ENCODE measurements around the gene RRM2.
A peak's percentile ranks its signal among the peaks of the same experiment; 100 is the strongest.
"Not testable (repeated sequence)": the region's sequence is repeated elsewhere in the genome, so short reads cannot be mapped to it uniquely, and the experiment has no call there.

RRM2 gene

DNA sequence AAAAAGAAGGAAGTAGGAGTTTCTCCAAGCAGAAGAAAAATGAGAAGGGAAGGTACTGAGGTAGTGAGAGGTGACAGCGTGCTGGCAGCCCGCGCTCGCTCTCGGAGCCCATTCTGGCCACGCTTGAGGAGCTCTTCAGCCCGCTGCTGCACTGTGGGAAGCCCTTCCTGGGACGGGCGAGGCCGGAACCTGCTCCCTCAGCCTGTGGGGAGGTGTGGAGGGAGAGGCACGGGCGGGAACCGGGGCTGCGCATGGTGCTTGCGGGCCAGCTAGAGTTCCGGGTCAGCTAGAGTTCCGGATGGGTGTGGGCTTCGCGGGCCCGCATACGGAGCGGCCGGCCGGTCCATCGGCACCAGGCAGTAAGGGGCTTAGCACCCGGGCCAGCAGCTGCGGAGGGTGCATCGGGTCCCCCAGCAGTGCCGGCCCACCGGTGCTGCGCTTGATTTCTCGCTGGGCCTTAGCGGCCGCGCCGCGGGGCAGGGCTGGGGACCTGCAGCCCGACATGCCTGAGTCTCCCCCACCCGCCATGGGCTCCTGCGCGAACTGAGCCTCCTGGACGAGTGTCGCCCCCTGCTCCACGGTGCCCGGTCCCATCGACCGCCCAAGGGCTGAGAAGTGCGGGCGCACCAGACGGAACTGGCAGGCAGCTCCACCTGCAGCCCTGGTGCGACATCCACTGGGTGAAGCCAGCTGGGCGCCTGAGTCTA, 31.2 kb upstream of the RRM2 start:
- no peak for DNase-seq (ENCODE audit: low spot score)

DNA sequence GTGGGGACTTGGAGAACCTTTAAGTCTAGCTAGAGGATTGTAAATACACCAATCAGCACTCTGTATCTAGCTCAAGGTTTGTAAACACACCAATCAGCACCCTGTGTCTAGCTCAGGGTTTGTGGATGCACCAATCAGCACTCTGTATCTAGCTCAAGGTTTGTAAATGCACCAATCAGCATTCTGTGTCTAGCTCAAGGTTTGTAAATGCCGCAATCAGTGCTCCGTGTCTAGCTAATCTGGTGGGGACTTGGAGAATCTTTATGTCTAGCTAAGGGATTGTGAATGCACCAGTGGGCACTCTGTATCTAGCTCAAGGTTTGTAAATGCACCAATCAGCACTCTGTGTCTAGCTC, 30.7 kb upstream of the RRM2 start:
- not testable (repeated sequence) for DNase-seq (ENCODE audit: low spot score)

DNA sequence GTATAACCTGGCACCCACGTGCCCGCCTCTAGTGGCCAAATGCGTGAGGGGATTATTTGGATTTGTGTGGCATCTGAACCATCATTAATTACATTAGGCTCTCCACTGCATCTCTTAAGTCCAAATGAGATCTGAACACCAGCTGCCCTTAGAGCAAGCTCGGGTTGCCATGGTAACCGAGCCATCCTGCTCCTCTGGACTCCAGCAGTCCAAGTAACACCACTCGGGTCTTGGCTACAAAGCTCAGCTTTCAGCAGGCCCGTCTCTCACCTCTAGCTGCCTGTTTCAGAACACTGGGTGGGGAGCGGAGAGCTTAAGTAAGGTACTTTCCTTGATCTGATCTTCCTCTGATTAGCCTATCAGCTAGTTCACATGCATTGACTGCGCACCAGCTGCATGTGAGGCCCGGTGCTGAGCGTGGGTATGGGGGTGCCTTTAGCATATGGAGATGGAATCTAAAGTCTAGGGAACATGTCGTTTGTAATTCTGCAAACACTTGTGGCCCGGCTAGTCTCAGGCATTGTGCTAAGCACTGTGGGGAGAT, 28.2 kb upstream of the RRM2 start:
- no peak for DNase-seq (ENCODE audit: low spot score)

DNA sequence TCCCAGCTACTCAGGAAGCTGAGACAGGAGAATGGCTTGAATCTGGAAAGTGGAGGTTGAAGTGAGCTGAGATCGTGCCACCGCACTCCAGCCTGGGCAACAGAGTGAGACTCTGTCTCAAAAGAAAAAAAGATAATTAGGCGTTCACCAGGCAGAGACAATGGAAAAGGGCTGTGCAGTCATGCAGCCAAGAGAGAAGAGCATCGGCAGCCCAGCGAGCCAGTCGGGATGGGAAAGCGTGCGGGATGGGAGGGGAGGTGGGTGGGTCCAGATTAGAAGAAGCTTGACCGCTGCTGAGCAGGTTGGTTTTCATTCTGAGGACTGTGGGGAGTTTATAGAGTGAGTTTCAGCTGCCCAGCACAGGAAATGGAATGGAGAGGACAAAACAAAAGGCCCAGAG, 27.4 kb upstream of the RRM2 start:
- no peak for DNase-seq (ENCODE audit: low spot score)

DNA sequence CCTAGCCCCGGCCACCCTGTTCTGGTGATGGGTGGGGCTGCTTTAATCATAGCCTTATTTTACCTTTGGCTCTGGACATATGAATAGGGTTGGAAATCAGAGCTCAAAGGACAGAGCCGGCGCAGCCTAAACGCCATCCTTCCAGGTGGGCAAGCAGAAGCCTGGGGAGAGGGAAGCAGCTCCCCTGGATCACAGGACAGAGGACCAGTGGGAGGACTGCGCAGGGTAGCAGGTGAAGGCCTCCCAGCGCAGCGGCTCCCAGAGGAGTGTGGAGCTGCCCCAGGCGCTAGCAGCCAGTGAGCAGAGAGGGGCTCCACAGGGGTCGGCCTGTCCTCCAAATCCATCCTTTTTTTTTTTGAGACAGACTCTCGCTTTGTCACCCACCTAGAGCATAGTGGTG, 25.9 kb upstream of the RRM2 start:
- DNase-seq (ENCODE audit: low spot score): no peak

DNA sequence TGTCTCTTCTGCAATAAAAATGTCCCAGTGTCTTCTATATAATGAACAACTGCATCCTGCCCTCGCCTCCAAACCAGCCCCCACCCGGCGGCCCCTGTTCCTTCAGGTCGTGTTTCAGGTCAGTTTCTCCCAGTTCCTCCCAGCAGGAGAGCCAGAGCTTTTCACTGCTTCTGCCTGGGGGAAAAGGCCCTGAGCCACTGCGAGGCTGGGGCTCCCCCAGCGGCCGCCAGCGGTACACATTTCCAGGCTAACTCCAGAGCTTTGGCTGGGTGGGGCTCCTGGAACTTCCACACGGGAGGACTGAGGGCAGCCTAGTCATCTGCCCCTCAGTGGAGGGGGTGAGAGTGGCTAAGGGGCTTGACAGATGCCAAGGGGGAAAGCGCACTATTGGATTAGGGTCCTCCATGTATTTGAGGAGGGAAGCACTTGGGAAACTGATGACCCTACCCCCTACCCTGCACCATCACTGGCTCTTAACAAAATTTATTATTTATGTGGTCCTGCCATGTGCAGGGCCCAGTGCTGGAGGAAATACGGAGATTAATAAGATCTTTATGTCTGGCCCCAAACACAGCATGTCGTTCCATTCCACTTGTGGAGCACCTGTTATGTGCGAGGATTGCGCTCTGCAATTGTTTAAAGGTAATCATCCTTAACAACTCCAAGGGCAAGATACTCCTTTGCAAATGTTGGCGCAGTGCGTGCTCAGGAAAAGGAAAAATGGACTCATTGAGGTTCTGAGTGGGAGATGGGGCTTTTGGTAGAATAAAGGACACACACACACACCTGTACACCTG, 25.0 kb upstream of the RRM2 start:
- DNase-seq (ENCODE audit: low spot score): peak; percentile 92

DNA sequence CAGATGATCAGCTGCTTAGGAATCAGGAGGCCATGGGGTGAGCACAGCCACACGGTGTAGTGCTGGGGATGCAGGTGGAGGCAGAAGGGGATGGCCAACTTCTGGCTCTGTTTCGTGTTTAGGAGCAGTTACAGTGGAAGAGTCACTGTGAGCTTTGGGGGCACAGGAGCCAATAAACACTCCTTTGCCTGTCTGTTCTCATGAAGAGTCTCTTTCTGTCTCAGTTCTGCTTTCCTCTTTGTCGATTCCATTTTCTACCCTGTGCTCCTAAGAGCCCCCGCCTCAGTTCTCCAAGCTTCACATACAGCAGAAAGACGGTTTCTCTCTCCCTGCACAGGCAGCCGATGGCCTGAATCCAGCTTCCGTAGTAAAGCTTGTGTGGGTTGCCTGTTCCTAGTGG, 21.0 kb upstream of the RRM2 start:
- no peak for DNase-seq (ENCODE audit: low spot score)

DNA sequence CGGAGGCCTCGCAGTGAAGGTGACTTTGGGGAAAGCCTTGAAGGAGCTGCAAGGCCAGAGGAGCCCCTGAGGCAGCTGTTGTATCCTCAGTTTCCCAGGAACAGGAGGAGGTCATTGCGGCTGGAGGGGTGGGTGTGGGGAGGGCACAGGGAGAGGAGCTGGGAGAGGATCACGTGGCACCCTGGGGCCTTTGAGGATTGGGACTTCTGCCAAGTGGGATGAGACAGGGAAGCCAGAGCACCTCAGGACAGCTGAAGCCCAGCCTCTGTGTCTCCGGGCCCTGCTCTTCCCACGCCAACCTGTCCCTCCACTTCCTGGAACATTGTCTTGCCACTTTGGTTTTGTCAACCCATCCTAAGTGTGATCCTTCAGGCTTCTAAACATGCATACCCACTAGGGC, 19.4 kb upstream of the RRM2 start:
- no peak for DNase-seq (ENCODE audit: low spot score)

DNA sequence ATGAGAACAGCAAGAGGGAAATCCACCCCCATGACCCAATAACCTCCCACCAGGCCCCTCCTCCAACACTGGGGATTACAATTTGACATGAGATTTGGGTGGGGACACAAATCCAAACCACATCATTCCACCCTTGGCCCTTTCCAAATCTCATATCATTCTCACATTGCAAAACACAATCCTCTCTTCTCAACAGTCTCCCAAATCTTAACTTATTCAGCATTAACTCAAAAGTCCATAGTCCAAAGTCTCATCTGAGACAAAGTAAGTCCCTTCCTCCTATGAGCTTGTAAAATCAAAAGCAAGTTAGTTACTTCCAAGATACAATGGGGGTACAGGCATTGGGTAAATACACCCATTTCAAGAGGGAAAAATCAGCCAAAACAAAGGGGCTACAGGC, 17.6 kb upstream of the RRM2 start:
- not testable (repeated sequence) for DNase-seq (ENCODE audit: low spot score)

DNA sequence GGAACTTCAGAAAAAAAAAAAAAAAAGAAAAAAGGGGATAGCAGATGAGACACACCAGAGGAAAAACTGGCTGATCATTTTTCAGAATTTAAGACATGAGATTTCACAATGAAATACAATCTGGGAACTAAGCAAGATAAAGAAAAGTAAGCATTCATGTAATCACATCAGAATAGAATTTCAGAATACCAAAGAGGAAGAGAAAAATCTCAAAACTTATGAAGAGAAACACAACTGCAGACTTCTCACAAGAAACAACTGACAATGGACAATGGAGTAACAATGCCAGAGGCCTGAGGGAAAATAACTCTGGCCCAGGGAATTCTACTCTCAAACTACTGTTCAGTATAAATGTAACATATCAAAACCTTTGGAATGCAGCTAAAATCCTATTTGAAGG, 13.2 kb upstream of the RRM2 start:
- no peak for DNase-seq (ENCODE audit: low spot score)

DNA sequence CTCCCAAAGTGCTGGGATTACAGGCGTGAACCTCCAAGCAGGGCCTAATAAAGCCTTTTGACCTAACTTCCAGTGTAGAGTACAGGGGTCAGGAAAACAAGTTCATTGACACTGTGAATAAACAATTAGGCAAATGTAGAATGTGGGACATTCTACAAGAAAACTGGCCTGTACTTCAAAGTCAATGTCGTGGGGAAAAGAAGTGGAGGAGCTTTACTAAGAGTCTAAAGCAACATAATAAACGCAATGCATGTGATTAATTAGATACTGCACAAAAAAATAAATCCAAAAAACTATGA, 3.6 kb upstream of the RRM2 start:
- no peak for DNase-seq (ENCODE audit: low spot score)

DNA sequence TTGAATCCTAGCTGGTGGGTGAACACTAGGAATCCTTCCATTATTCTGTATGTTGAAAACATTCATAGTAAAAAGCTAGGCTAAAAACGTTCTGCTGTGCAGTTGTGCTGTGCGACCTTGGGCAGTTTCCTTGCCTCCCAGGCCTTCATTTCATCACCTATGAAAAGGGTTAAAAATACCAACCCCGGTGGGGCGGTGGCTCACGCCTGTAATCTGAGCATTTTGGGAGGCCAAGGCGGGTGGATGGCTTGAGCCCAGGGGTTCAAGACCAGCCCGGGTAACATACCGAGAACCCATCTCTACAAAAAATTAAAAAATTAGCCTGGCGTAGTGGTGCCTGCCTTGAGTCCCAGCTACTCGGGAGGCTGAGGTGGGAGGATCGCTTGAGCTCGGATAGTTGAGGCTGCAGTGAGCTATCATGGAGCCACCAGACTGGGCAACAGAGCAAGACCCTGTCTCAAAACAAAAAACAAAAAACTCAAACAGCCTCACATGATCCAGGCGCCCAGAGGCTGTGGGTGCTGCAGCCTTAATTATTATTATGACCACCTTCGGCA, 2.9 kb upstream of the RRM2 start:
- no peak for DNase-seq (ENCODE audit: low spot score)

DNA sequence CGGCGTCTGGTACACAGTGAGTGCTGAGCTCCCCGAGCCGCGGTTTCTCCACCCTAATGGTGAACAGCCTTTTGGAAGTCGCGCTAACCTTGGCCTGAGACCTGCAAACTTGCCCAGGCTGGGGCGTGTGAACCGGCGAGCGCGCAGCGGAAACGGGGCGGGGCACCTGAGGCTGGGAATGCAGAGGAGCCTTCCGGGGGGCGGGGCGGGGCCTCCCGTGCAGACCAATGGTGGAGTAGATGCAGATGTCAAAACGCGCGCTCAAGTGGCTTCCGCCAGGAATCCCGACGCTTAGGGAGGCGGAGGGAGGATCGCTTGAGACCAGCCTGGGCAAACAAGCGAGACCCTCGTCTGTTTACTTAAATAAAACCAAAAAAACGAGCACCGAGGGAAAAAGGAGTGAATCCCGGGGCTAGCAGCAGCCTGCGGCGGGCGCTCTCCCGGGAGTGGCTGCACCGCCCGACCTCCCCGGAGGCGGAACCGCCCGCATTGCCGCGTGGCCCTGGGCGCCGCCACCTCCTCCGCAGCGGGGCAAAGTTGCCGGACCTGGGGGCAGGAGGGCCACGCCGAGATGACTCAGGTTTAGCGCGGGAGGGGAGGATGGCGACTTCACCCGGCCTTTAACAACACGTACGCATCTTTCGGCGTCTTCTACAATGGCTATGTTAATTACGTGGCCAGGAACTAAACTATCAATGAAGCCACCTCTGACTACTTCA, 2.2 kb upstream of the RRM2 start:
- peak; percentile 95 for DNase-seq (ENCODE audit: low spot score)

DNA sequence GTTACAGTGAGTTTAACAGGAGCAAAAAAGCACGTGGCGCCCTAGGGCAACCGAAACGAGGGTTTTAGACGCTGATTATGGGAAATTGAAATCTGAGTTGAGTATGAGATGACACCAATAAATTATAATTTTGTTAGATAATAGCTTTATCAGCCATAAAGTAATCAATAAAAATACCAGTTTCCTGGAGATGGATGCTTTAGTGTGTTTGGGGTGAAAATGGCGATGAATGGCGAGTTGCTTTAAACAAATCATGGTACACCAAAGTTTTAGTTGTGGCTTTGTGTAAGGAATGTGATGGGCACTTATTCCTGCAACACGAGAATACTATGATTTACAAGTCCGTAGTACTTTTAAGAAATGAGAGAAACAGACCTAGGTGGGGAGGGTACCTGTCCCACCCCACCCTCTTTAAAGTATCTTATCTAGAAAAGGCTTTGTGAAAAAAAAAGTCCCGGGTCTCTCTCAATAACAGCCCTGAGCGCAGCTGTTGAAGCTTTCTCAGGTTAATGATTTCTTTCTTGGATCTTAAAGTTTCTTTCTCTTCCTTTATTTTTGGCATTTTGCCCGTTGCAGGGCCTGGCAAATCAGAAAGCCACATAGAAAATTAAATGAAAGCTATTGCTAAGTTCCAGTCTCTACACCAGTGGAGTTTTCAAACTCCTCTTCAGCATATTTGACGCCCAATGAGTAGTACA, 1.5 kb upstream of the RRM2 start:
- no peak for DNase-seq (ENCODE audit: low spot score)

DNA sequence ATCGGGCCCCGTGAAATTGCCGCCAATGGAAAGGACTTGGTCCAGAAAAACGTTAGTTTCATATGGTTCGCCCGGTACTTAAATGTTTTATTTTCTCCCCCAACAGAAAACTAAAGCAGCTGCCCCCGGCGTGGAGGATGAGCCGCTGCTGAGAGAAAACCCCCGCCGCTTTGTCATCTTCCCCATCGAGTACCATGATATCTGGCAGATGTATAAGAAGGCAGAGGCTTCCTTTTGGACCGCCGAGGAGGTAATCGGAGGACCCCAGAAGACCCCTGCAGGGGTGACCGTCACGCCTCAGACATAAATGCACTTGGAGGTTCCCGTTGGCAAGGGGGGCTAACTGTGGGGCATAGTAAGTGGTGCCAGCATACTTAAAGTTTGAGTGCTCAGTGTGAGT, 742 bp downstream of the RRM2 start:
- DNase-seq (ENCODE audit: low spot score): no peak

DNA sequence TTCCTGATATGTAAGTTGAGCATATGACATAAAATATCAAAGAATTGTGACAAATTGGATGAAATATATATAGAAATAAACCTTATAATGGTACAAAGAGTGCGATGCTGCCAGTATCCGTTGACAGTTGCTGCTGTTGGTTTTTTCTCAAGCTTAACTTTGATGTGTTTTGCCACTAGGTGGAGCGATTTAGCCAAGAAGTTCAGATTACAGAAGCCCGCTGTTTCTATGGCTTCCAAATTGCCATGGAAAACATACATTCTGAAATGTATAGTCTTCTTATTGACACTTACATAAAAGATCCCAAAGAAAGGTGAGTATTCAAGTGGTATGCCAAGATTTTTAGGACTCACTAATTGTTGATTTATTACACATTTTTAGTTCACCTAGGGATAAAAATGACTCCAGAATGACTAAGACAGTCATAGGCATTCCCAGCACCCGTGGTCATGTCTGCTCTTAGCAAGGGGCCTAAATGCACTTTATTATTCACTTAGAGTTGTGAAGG, 2.1 kb downstream of the RRM2 start:
- DNase-seq (ENCODE audit: low spot score): peak; percentile 41

DNA sequence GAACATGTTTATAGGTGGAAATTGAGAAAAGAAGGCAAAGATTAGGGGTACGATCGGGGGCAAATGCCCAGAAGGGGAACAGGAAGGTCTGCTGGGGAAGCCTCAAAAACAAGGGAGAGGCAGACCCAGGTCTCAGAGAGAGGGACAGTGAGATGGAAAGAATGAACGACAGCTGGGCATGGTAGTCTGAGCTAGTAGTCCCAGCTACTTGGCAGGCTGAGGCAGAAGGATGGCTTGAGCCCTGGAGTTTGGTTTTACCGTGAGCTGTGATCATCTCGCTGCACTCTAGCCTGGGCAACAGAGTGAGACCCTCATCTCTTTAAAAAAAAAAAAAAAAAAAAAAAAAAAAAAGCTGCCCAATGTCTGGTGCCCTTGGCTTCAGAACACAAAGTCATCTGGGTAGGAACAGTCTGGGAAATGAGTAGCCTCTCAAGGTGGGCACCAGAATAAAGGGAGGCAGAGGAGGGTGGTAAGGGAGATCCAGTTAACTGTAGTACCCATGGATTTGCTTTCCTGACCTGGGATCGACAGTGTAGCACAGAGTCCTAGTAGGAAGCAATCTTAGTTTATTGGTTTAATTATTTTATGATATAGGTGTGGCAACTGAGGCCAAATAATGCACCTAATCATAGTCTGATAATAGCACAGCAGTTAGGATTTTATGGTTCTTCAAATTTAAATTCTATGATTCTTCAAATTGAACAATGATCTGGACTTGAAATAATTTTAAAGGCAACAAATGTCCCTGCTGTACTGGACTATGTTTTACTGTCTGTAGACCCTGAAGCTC, 3.5 kb downstream of the RRM2 start:
- DNase-seq (ENCODE audit: low spot score): no peak

DNA sequence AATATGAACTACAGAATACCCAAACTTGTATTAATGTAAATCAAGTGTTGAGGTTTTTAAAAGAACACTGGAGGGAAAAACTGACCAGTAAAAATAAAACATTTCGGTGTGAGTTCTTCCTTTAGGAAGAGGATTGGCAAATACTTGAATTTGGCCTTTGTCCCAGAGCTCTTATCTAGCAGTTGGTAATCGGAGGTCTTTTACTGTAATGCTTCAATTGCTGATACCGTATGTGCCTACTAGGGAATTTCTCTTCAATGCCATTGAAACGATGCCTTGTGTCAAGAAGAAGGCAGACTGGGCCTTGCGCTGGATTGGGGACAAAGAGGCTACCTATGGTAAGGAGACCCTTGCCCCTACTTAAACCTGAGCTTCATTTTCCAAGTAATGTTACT, 4.1 kb downstream of the RRM2 start:
- no peak for DNase-seq (ENCODE audit: low spot score)

DNA sequence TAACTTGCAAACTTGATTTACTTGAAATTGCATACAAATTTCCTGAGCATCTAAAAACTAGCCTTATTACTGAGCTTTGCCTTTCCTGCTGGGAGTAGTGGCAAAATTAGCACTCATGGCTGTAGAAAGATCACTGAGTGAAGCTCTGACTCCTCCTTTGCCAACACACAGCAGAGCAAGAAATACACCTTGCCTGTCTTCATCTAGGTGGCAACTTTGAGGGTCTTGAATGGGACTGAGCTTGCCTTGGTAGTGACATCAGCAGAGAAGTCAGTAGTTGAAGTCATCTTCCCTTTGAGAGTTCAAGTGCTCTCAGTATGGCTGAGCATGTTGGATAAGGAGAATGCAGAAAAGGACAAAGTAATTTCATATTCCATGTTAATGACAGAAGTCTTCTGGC, 5.9 kb downstream of the RRM2 start:
- no peak for DNase-seq (ENCODE audit: low spot score)

DNA sequence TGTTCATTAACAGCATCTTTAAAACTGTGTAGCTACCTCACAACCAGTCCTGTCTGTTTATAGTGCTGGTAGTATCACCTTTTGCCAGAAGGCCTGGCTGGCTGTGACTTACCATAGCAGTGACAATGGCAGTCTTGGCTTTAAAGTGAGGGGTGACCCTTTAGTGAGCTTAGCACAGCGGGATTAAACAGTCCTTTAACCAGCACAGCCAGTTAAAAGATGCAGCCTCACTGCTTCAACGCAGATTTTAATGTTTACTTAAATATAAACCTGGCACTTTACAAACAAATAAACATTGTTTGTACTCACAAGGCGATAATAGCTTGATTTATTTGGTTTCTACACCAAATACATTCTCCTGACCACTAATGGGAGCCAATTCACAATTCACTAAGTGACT, 7.0 kb downstream of the RRM2 start:
- DNase-seq (ENCODE audit: low spot score): no peak

DNA sequence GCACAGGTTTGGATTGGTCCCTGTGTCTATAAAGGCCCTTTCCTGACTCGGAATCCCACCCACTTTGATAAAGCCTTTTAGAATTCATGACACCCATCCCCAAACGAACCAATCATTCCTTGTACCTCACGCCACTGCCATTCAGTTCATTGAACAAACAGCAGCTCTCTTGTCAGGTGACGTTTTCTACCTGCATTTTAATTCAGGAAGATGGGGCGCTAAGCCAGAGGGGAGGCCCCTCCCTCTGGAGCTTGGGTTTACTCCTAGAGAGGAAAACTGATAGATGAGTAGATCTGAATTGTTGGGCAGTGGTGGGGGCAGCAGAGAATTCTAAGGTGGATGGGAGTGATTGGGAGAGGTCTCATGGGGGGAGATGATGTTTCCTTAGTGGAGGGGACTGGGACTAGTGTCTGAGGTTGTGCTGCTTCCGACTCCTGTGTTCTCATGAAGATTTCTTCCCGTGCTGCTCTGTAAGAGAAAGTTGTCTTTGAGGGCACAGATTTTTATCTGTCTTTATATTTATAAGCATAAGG, 9.6 kb downstream of the RRM2 start:
- no peak for DNase-seq (ENCODE audit: low spot score)

All from AG08395 (cell line).